ENCODE measurements around the gene CDH13.

CDH13 gene

GRCh38 chr16:82899731-82900450 is 273.1 kb downstream of the CDH13 start:
- no peaks in the 10 kb centered on the region for H4K20me1 ChIP-seq (ENCODE audit: insufficient read depth, low read length)
- no peak overlapping the region for H3K9ac ChIP-seq (ENCODE audit: low read length)
- no peaks in the 10 kb centered on the region for H3K9me2 ChIP-seq (replicated peaks; ENCODE audit: insufficient read depth, low read length)
- TF ChIP-seq EZH2phosphoT487 (IDR thresholded peaks at IDR 0.05; ENCODE audit: low read length) (no peak), EZH2 (optimal IDR thresholded peaks at IDR 0.05; ENCODE audit: low read depth, low read length) (no peak)
- TF ChIP-seq, protein P1, sequence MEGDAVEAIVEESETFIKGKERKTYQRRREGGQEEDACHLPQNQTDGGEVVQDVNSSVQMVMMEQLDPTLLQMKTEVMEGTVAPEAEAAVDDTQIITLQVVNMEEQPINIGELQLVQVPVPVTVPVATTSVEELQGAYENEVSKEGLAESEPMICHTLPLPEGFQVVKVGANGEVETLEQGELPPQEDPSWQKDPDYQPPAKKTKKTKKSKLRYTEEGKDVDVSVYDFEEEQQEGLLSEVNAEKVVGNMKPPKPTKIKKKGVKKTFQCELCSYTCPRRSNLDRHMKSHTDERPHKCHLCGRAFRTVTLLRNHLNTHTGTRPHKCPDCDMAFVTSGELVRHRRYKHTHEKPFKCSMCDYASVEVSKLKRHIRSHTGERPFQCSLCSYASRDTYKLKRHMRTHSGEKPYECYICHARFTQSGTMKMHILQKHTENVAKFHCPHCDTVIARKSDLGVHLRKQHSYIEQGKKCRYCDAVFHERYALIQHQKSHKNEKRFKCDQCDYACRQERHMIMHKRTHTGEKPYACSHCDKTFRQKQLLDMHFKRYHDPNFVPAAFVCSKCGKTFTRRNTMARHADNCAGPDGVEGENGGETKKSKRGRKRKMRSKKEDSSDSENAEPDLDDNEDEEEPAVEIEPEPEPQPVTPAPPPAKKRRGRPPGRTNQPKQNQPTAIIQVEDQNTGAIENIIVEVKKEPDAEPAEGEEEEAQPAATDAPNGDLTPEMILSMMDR (IDR thresholded peaks at IDR 0.05; ENCODE audit: low read length), result no peak
- no peaks in the 10 kb centered on the region for H3K36me3 ChIP-seq (replicated peaks; ENCODE audit: insufficient read depth, low read length)
- no peaks in the 10 kb centered on the region for H3K4me1 ChIP-seq (ENCODE audit: low read length)
- H3K79me2 ChIP-seq (ENCODE audit: low read length), result no peaks in the 10 kb centered on the region
- H3K4me2 ChIP-seq (ENCODE audit: low read depth, low read length), result no peak overlapping the region
- H2AFZ ChIP-seq (ENCODE audit: low read length), result no peak overlapping the region
- DNase-seq, result no peak
- no peaks in the 10 kb centered on the region for H3K9me3 ChIP-seq (replicated peaks; ENCODE audit: insufficient read depth, low read length)
- no peaks in the 10 kb centered on the region for H3K27me3 ChIP-seq (replicated peaks; ENCODE audit: insufficient read depth, low read length)
- no peaks in the 10 kb centered on the region for H3F3A ChIP-seq (ENCODE audit: insufficient read depth, low read length)
- H3K4me3 ChIP-seq (ENCODE audit: low read length), result no peak overlapping the region
- no peak overlapping the region for H3K27ac ChIP-seq (ENCODE audit: low read length)

DNA sequence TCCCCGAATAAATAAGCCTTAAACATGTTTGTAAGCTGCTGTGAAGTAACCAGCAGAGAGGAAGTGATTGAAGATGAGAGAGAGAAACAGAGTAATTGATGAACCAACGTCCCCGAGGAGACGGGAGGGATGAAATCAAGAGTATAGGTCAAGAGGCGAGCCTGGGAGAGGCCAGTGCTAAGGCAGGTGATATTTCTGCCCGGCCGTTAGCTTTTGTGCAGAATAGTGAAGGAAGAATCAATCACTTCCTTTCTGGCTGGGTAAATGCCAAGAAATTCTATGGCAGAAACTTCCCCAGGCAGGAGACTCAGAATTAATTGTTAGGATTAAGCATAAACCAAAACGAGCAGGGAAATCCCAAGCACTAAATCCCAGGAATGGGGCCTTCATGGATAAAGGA is 273.8 kb downstream of the CDH13 start:
- H3K9me3 ChIP-seq (replicated peaks; ENCODE audit: insufficient read depth, low read length), result no peaks in the 10 kb centered on the region
- no peaks in the 10 kb centered on the region for H3F3A ChIP-seq (ENCODE audit: insufficient read depth, low read length)
- H2AFZ ChIP-seq (ENCODE audit: low read length), result no peak overlapping the region
- no peak overlapping the region for H3K27ac ChIP-seq (ENCODE audit: low read length)
- no peak overlapping the region for H3K4me3 ChIP-seq (ENCODE audit: low read length)
- no peaks in the 10 kb centered on the region for H4K20me1 ChIP-seq (ENCODE audit: insufficient read depth, low read length)
- no peak for TF ChIP-seq EZH2phosphoT487 (IDR thresholded peaks at IDR 0.05; ENCODE audit: low read length)
- TF ChIP-seq, protein P1 (IDR thresholded peaks at IDR 0.05; ENCODE audit: low read length), result no peak
- H3K36me3 ChIP-seq (replicated peaks; ENCODE audit: insufficient read depth, low read length), result no peaks in the 10 kb centered on the region
- H3K9me2 ChIP-seq (replicated peaks; ENCODE audit: insufficient read depth, low read length), result no peaks in the 10 kb centered on the region
- no peaks in the 10 kb centered on the region for H3K79me2 ChIP-seq (ENCODE audit: low read length)
- no peak overlapping the region for H3K4me2 ChIP-seq (ENCODE audit: low read depth, low read length)
- H3K4me1 ChIP-seq (ENCODE audit: low read length), result no peaks in the 10 kb centered on the region
- DNase-seq, result no peak
- no peaks in the 10 kb centered on the region for H3K27me3 ChIP-seq (replicated peaks; ENCODE audit: insufficient read depth, low read length)
- H3K9ac ChIP-seq (ENCODE audit: low read length), result no peak overlapping the region

- no peaks in the 10 kb centered on the region for H3F3A ChIP-seq (ENCODE audit: insufficient read depth, low read length)
- H3K36me3 ChIP-seq (replicated peaks; ENCODE audit: insufficient read depth, low read length), result no peaks in the 10 kb centered on the region
- no peak overlapping the region for H3K27ac ChIP-seq (ENCODE audit: low read length)
- no peaks in the 10 kb centered on the region for H3K79me2 ChIP-seq (ENCODE audit: low read length)
- H3K9ac ChIP-seq (ENCODE audit: low read length), result no peak overlapping the region
- no peaks in the 10 kb centered on the region for H3K4me1 ChIP-seq (ENCODE audit: low read length)
- TF ChIP-seq EZH2phosphoT487 (IDR thresholded peaks at IDR 0.05; ENCODE audit: low read length), result no peak
- no peak for TF ChIP-seq EZH2 (optimal IDR thresholded peaks at IDR 0.05; ENCODE audit: low read depth, low read length)
- TF ChIP-seq, protein P1 (IDR thresholded peaks at IDR 0.05; ENCODE audit: low read length), result no peak
- no peaks in the 10 kb centered on the region for H3K9me2 ChIP-seq (replicated peaks; ENCODE audit: insufficient read depth, low read length)
- no peaks in the 10 kb centered on the region for H4K20me1 ChIP-seq (ENCODE audit: insufficient read depth, low read length)
- H2AFZ ChIP-seq (ENCODE audit: low read length), result no peak overlapping the region
- DNase-seq, result no peak
- H3K4me2 ChIP-seq (ENCODE audit: low read depth, low read length), result no peak overlapping the region
- H3K27me3 ChIP-seq (replicated peaks; ENCODE audit: insufficient read depth, low read length), result no peaks in the 10 kb centered on the region
- H3K4me3 ChIP-seq (ENCODE audit: low read length), result no peak overlapping the region
- H3K9me3 ChIP-seq (replicated peaks; ENCODE audit: insufficient read depth, low read length), result no peaks in the 10 kb centered on the region
Observed at GRCh38 chr16:82911925-82912324, 285.2 kb downstream of the CDH13 start.
